ENCODE results near the gene GFRA1. TPM values are rescaled to one million over a fixed set of nuclear protein-coding genes. Genes with fewer than 3 reads are reported as not detected.

The GFRA1 gene
- total and polyA plus RNA-seq, 2 of the 8 experiments (the other 6 are each of a cell fraction or from before 2014, with no cell fraction given), result 1.1 to 2.0 TPM

DNA sequence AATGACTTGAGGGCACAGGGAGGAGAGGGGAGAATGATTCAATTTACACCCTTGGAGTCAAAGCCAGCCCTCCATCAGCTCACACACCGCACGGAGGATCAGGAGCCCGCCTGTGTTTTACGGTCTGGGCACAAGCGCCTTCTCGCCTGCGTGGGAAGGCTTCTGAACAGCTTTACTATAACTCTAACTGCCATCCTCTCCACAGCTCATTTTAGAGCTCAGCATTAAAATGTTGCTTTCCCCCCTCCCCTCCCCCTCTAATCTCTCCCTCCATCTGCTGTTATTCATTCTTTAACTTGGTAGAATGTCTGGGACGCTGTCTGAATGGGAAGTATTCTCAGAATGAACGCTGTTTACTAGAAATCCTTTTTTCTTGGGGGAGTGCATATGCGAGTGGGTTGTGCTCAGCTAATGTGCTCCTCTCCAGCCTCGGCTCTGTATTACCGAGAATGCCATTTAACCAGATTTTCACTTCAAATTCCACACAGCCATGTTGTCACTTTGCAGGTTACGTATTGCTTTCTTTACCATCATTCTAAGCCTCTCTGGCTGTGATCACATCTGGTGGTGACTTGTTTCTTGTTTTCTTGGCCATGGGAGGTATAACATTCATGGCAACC is 140.1 kb downstream of the GFRA1 start (continued):
- no peak for TF ChIP-seq SIN3A (conservative IDR thresholded peaks at IDR 0.05 in 1 of 2, IDR thresholded peaks at IDR 0.05 in 1 of 2; ENCODE audit: low read depth in 1 of 2, low read length in 2 of 2)
- TF ChIP-seq PHF8 (conservative IDR thresholded peaks at IDR 0.05; ENCODE audit: low read depth, low read length), result no peak
- no peak for TF ChIP-seq POLR2AphosphoS5 (IDR thresholded peaks at IDR 0.05; ENCODE audit: low read depth, low read length)
